Measurements from ENCODE around the gene RAB33A. TPM values are rescaled to one million over a fixed set of nuclear protein-coding genes. Genes with fewer than 3 reads are reported as not detected.
"Not testable (repeated sequence)": the region's sequence is repeated elsewhere in the genome, so short reads cannot be mapped to it uniquely, and the experiment has no call there.

The RAB33A gene
- polyA plus RNA-seq, 3 donors = 0.13 to 2.1 (median 1.6) TPM

DNA sequence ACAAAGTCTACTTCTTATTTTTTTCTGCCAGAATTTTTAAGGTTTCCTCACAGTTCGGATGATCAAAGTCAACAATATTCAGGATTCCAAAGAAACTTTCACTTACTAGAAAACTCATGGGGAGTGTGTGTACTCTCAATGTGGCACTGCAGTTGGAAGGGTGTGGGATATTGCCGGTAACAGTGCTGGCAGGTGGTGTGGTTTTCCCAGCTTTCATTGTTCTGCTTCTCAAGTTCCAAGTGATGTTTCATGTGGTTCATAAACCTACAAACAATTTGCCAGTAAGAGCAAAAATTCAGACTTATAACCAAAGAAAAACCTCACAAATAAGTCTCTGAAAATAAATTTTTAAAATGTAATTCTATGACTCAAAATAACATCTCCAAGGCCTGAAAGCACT is 57.1 kb downstream of the RAB33A start:
- TF ChIP-seq, protein P1, sequence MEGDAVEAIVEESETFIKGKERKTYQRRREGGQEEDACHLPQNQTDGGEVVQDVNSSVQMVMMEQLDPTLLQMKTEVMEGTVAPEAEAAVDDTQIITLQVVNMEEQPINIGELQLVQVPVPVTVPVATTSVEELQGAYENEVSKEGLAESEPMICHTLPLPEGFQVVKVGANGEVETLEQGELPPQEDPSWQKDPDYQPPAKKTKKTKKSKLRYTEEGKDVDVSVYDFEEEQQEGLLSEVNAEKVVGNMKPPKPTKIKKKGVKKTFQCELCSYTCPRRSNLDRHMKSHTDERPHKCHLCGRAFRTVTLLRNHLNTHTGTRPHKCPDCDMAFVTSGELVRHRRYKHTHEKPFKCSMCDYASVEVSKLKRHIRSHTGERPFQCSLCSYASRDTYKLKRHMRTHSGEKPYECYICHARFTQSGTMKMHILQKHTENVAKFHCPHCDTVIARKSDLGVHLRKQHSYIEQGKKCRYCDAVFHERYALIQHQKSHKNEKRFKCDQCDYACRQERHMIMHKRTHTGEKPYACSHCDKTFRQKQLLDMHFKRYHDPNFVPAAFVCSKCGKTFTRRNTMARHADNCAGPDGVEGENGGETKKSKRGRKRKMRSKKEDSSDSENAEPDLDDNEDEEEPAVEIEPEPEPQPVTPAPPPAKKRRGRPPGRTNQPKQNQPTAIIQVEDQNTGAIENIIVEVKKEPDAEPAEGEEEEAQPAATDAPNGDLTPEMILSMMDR (IDR thresholded peaks at IDR 0.05) = no peak
- Mint-ChIP-seq H3K4me3 (no peak overlapping the region), H3K9me3 (no peaks in the 10 kb centered on the region), H3K36me3 (peaks cover 19 to 28% of the 10 kb centered on the region in 2 donors), H3K4me1 (peaks cover 3% of the 10 kb centered on the region), H3K27me3 (ENCODE audit: low read depth in 3 of 3) (no peaks in the 10 kb centered on the region), H3K27ac (no peak overlapping the region)
- intact Hi-C loops (cut with micrococcal nuclease) = no loop called here
- H3K4me1 ChIP-seq (ENCODE audit: control insufficient read depth in 1 of 2, insufficient read depth in 2 of 2, low read length in 2 of 2) = no peaks in the 10 kb centered on the region
- no peaks in the 10 kb centered on the region for H3K79me2 ChIP-seq (ENCODE audit: insufficient read depth, low read length)
- no CpG with 5 or more reads among the region's 2 CpGs for WGBS (ENCODE audit: insufficient coverage)
- no peak overlapping the region for H3K4me3 ChIP-seq (replicated peaks in 1 of 3; ENCODE audit: low read depth in 2 of 3, low read length in 3 of 3)
- no peaks in the 10 kb centered on the region for H3K27me3 ChIP-seq (ENCODE audit: control insufficient read depth in 2 of 2, insufficient read depth in 2 of 2, low read length in 2 of 2)
- H3K9me3 ChIP-seq (replicated peaks in 1 of 2; ENCODE audit: control insufficient read depth in 1 of 2, insufficient read depth in 1 of 2, low read length in 2 of 2) = no peaks in the 10 kb centered on the region
- H4K20me1 ChIP-seq (ENCODE audit: insufficient read depth, low read length) = no peaks in the 10 kb centered on the region
- no peak for DNase-seq
- H3K27ac ChIP-seq (ENCODE audit: low read depth in 1 of 2, low read length in 2 of 2) = no peak overlapping the region
- H3K4me2 ChIP-seq (replicated peaks; ENCODE audit: extremely low read depth, low read length, poor library complexity, severe bottlenecking) = no peak overlapping the region
- H3K36me3 ChIP-seq (replicated peaks in 1 of 2; ENCODE audit: control insufficient read depth in 1 of 2, insufficient read depth in 2 of 2, low read length in 2 of 2) = peaks cover 3 to 27% of the 10 kb centered on the region in 2 donors
- H3K9ac ChIP-seq (ENCODE audit: insufficient read depth, low read length, poor library complexity, severe bottlenecking) = no peak overlapping the region
- no peak overlapping the region for H2AFZ ChIP-seq (ENCODE audit: insufficient read depth, low read depth, low read length, poor library complexity, severe bottlenecking)

DNA sequence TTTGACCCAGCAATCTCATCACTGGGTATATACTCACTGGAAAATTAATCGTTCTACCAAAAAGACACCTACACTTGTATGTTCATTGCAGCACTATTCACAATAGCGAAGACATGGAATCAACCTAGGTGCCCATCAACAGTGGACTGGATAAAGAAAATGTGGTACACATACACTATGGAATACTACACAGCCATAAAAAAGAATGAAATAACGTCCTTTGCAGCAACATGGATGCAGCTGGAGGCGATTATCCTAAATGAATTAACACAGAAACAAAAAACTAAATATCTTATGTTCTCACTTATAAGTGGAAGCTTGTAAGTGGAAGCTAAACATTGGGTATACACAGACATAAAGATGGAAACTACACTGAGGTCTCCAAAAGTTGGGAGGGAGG is 59.4 kb downstream of the RAB33A start:
- H3K4me3 Mint-ChIP-seq; H2AFZ ChIP-seq (ENCODE audit: insufficient read depth, low read depth, low read length, poor library complexity, severe bottlenecking); H3K9me3 Mint-ChIP-seq; H3K4me3 ChIP-seq (replicated peaks in 1 of 3; ENCODE audit: low read depth in 2 of 3, low read length in 3 of 3); H3K27me3 ChIP-seq (ENCODE audit: control insufficient read depth in 2 of 2, insufficient read depth in 2 of 2, low read length in 2 of 2); H3K27ac ChIP-seq (ENCODE audit: low read depth in 1 of 2, low read length in 2 of 2); H3K27ac Mint-ChIP-seq; H3K9ac ChIP-seq (ENCODE audit: insufficient read depth, low read length, poor library complexity, severe bottlenecking); H3K79me2 ChIP-seq (ENCODE audit: insufficient read depth, low read length); H4K20me1 ChIP-seq (ENCODE audit: insufficient read depth, low read length); H3K4me1 ChIP-seq (ENCODE audit: control insufficient read depth in 1 of 2, insufficient read depth in 2 of 2, low read length in 2 of 2); H3K27me3 Mint-ChIP-seq (ENCODE audit: low read depth in 3 of 3); H3K4me1 Mint-ChIP-seq; DNase-seq; intact Hi-C loops (cut with micrococcal nuclease); H3K9me3 ChIP-seq (replicated peaks in 1 of 2; ENCODE audit: control insufficient read depth in 1 of 2, insufficient read depth in 1 of 2, low read length in 2 of 2); H3K4me2 ChIP-seq (replicated peaks; ENCODE audit: extremely low read depth, low read length, poor library complexity, severe bottlenecking): not testable (repeated sequence)
- no CpG with 5 or more reads among the region's 4 CpGs for WGBS (ENCODE audit: insufficient coverage)
- peaks cover 3 to 29% of the 10 kb centered on the region in 2 donors for H3K36me3 ChIP-seq (replicated peaks in 1 of 2; ENCODE audit: control insufficient read depth in 1 of 2, insufficient read depth in 2 of 2, low read length in 2 of 2)
- peaks cover 24 to 31% of the 10 kb centered on the region in 2 donors for H3K36me3 Mint-ChIP-seq

Other genes starting within 250 kb of the RAB33A start
- gene BCORL1, start 189.3 kb upstream of the RAB33A start, polyA plus RNA-seq = 1 to 10 TPM in 1 of 3 donors, under 1 TPM in 2; 0.69 to 2.4 (median 0.72) TPM
- 10 to 100 TPM; 10.4 to 68.6 (median 20.5) TPM for gene ELF4, start 61.5 kb upstream of the RAB33A start, polyA plus RNA-seq
- gene AIFM1, start 6.1 kb upstream of the RAB33A start, polyA plus RNA-seq = 10 to 100 TPM; 15.1 to 19.1 (median 18.6) TPM
- 1 to 10 TPM in 2 of 3 donors, under 1 TPM in 1; 0.66 to 1.8 (median 1.3) TPM for gene ZNF280C, start 96.9 kb downstream of the RAB33A start, polyA plus RNA-seq
- 10 to 100 TPM in 2 of 3 donors, 1 to 10 TPM in 1; 7.5 to 19.2 (median 12.2) TPM for gene SLC25A14, start 168.0 kb downstream of the RAB33A start, polyA plus RNA-seq
- gene GPR119, start 213.7 kb downstream of the RAB33A start, polyA plus RNA-seq = not detected
- 10 to 100 TPM; 11.9 to 15.0 (median 13.1) TPM for gene RBMX2, start 230.0 kb downstream of the RAB33A start, polyA plus RNA-seq